ENCODE measurements around the gene CCNL1. TPM values are rescaled to one million over a fixed set of nuclear protein-coding genes. Genes with fewer than 3 reads are reported as not detected.

Gene CCNL1
- total RNA-seq, 3 donors from 2014 or later = 127 to 146 (median 133) TPM

DNA sequence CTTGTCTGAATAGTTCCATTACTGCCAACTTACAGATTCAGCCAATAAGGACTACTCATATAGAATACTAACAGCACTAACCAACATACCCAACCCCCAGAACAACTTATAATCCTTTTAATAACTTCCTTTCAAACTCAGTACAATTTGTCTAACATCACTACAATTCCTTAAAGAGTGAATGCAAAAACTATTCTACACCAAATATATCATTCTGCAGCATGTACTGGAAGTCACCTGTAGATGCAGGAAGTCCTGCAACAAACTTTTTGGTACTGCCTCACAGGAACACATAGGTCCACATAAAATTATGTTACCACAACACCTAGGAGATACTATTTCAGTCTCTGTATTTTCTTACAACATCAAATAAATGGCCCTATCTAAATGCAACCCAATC is 2.1 kb downstream of the CCNL1 start:
- H3K4me3 ChIP-seq = no peak overlapping the region
- H3K4me1 ChIP-seq (ENCODE audit: low read depth) = peaks cover 46% of the 10 kb centered on the region
- H3K36me3 ChIP-seq (ENCODE audit: low read depth) = no peaks in the 10 kb centered on the region
- ATAC-seq (no peak), DNase-seq (no peak)
- intact Hi-C loops (cut with DNase I, micrococcal nuclease) = no loop called here
- TF ChIP-seq CTCF (IDR thresholded peaks at IDR 0.05) = no peak
- no peaks in the 10 kb centered on the region for H3K9me3 ChIP-seq

GRCh38 chr3:157156837-157157635 is 2.9 kb downstream of the CCNL1 start:
- Histone ChIP-seq H3K4me3 (no peak overlapping the region), H3K4me1 (ENCODE audit: low read depth) (peaks cover 46% of the 10 kb centered on the region), H3K36me3 (ENCODE audit: low read depth) (no peaks in the 10 kb centered on the region), H3K9me3 (no peaks in the 10 kb centered on the region)
- DNase-seq (no peak), ATAC-seq (no peak)
- no peak for TF ChIP-seq CTCF (IDR thresholded peaks at IDR 0.05)
- intact Hi-C loops (cut with DNase I, micrococcal nuclease) = no loop called here

DNA sequence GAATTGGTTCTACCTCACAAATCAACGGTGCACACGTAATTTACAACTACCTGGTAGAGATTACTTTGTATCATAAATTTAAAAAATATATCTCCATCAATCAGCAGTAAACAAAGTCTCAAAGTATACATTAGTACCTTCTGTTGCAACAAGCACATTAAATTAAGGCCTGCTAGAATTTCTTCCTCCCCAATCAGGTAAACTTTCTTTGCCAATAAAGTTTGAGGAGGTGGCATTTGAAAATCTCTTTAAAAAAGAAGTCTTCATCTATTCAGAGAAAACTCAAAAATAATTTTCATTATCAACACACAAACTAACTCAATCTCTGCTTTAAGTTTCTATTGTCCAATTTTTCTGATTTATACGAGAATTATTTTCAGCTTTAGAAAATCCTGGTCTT is 4.4 kb downstream of the CCNL1 start:
- Histone ChIP-seq H3K36me3 (ENCODE audit: low read depth) (no peaks in the 10 kb centered on the region), H3K4me3 (no peak overlapping the region), H3K4me1 (ENCODE audit: low read depth) (peaks cover 38% of the 10 kb centered on the region), H3K9me3 (no peaks in the 10 kb centered on the region)
- no peak for ATAC-seq
- no peak for TF ChIP-seq CTCF (IDR thresholded peaks at IDR 0.05)
- intact Hi-C loops (cut with DNase I, micrococcal nuclease) = no loop called here
- DNase-seq = no peak

DNA sequence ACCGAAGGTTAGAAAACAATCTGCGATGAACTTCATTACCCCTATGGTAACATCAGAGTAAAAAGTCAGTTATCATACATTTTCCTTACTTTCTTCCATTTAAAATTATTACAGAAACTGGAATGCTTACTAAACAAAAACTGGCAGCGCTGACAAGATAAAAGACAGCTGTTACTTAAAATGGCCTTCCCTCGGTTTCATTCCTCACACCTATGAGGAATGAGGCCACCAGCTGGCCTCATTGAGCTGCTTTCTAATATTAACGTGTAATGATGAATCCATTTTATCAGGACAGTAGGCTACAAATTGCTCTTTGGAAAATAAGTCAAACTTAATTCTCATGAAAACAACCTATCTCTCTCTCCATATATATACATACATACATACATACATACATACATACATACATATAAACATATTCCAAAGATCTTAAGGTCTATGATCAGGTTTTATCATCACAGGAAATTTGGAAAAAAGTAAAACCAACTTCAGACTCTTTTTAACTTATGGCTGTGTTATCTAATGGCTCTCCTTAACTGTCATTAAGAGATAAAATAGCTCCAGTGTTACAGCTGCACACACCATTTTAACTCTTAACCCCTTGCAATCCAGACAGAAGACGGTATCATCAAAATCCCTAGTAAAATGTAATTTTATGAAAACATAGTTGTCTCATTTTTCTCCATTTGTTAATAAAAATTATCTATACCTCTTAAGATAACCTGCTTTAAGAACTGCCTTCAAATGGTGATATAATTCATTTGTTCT is 5.2 kb downstream of the CCNL1 start:
- intact Hi-C loops (cut with DNase I, micrococcal nuclease) = no loop called here
- no peak for DNase-seq
- Histone ChIP-seq H3K4me3 (no peak overlapping the region), H3K4me1 (ENCODE audit: low read depth) (peaks cover 38% of the 10 kb centered on the region), H3K36me3 (ENCODE audit: low read depth) (peaks cover 1% of the 10 kb centered on the region), H3K9me3 (no peaks in the 10 kb centered on the region)
- no peak for TF ChIP-seq CTCF (IDR thresholded peaks at IDR 0.05)
- ATAC-seq = no peak

- intact Hi-C loops (cut with DNase I, micrococcal nuclease) = no loop called here
- Histone ChIP-seq H3K9me3 (no peaks in the 10 kb centered on the region), H3K4me1 (ENCODE audit: low read depth) (peaks cover 31% of the 10 kb centered on the region), H3K36me3 (ENCODE audit: low read depth) (peaks cover 12% of the 10 kb centered on the region), H3K4me3 (no peak overlapping the region)
- no peak for ATAC-seq
- no peak for DNase-seq
- no peak for TF ChIP-seq CTCF (IDR thresholded peaks at IDR 0.05)
These were observed 7.0 kb downstream of the CCNL1 start for GRCh38 chr3:157152930-157153329.
